Large intestine (tissue), 3 donors: ENCODE data around the gene PAXX. TPM values are rescaled to one million over a fixed set of nuclear protein-coding genes. Genes with fewer than 3 reads are reported as not detected.

Source experiments
- DNase-seq, 2 donors: peaks; one replicate each; pipeline versions ENCODE4 v3.0.0 to v3.0.0-alpha.2; 2013
- H3K27ac ChIP-seq: one replicate; pipeline ENCODE4 v1.5.1; 2013; ENCODE audit warnings: low read length
- H3K27me3 ChIP-seq: 2 replicates; pipeline ENCODE4 v1.6.1; 2013; ENCODE audit warnings: low read length; ENCODE audit not compliant: control insufficient read depth, insufficient read depth
- H3K36me3 ChIP-seq: 2 replicates; pipeline ENCODE4 v1.6.1; 2013; ENCODE audit warnings: low read length; ENCODE audit not compliant: control insufficient read depth, insufficient read depth
- H3K4me1 ChIP-seq: one replicate; pipeline ENCODE4 v1.6.1; 2013; ENCODE audit warnings: low read length; ENCODE audit not compliant: control insufficient read depth, insufficient read depth
- H3K4me3 ChIP-seq: one replicate; pipeline ENCODE4 v1.5.1; 2013; ENCODE audit warnings: low read length
- H3K9me3 ChIP-seq: one replicate; pipeline ENCODE4 v1.6.1; 2013; ENCODE audit warnings: mild to moderate bottlenecking, low read depth, low read length, moderate library complexity; ENCODE audit not compliant: control insufficient read depth
- WGBS: methylation state at CpG from one replicate; pipeline ENCODE4 v1.1.5; 2013; ENCODE audit warnings: low lambda C conversion rate; ENCODE audit not compliant: insufficient coverage; 5-methylcytosine and 5-hydroxymethylcytosine counted together
- polyA plus RNA-seq: library from polyadenylated mRNA; unstranded; fragments of 120-200 nt; gene quantifications from one replicate; pipeline ENCODE4 v1.2.1, GENCODE V29; 2013

PAXX gene
- polyA plus RNA-seq, 1 donor, result 38.9 TPM

- DNase-seq, result no peak
- H3K9me3 ChIP-seq, result peaks cover 5% of the 10 kb centered on the region
- H3K4me3 ChIP-seq, result no peak overlapping the region
- peaks cover 6% of the 10 kb centered on the region for H3K36me3 ChIP-seq
- no peak overlapping the region for H3K27ac ChIP-seq
- H3K27me3 ChIP-seq, result no peaks in the 10 kb centered on the region
- peaks cover 26% of the 10 kb centered on the region for H3K4me1 ChIP-seq
- no CpG with 5 or more reads among the region's 19 CpGs for WGBS
These were observed 38.4 kb upstream of the PAXX start for GRCh38 chr9:136953771-136954269.

- H3K4me3 ChIP-seq, result no peak overlapping the region
- WGBS, result no CpG with 5 or more reads among the region's 25 CpGs
- peaks cover 6% of the 10 kb centered on the region for H3K36me3 ChIP-seq
- no peak overlapping the region for H3K27ac ChIP-seq
- H3K27me3 ChIP-seq, result no peaks in the 10 kb centered on the region
- no peak for DNase-seq
- peaks cover 5% of the 10 kb centered on the region for H3K9me3 ChIP-seq
- peaks cover 22% of the 10 kb centered on the region for H3K4me1 ChIP-seq
These were observed 37.7 kb upstream of the PAXX start for GRCh38 chr9:136954270-136955083.

DNA sequence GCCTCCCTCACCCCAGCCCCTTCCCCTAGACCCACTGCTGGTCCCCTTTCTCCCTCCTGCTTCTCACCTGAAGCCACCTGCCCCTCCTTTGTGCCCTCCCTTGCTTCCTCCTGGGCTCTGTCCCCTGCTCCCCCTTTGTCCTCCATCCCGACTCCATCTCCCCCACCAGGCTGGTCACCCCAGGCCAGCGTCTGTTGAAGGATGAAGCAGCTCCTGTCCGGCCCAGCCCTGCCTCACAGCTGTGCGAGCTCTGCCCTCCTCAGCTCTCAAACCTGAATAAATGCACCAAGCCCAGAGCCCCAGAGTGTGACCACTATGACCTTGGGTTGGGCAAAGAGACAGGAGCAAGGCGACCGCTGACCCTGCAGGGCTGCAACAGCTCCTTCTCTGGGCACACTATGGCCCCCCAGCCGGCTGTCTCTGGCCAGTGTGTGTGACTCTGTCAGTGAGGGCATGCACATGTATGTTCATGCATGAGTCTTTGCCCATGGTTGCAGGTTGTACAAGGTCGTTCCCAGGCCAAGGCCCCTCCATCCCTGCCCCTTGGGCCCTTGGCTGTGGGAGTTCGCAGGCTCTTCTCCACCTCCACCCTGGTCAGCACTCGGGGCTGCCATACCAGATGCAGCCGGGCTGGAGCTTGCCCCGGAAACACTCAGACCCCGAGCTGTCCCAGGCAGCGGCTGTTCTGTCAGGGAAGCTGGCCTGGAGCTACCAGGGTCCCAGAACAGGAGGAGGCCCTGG is 36.9 kb upstream of the PAXX start:
- Histone ChIP-seq H3K9me3 (peaks cover 5% of the 10 kb centered on the region), H3K27me3 (no peaks in the 10 kb centered on the region), H3K4me3 (no peak overlapping the region), H3K36me3 (peaks cover 6% of the 10 kb centered on the region), H3K4me1 (peaks cover 21% of the 10 kb centered on the region), H3K27ac (no peak overlapping the region)
- DNase-seq, result no peak
- no CpG with 5 or more reads among the region's 14 CpGs for WGBS

GRCh38 chr9:136955943-136956335 is 36.3 kb upstream of the PAXX start:
- no peak overlapping the region for H3K4me3 ChIP-seq
- peaks cover 5% of the 10 kb centered on the region for H3K9me3 ChIP-seq
- H3K4me1 ChIP-seq, result peaks cover 16% of the 10 kb centered on the region
- WGBS, result no CpG with 5 or more reads among the region's 9 CpGs
- no peak for DNase-seq
- H3K27me3 ChIP-seq, result no peaks in the 10 kb centered on the region
- no peak overlapping the region for H3K27ac ChIP-seq
- H3K36me3 ChIP-seq, result peaks cover 6% of the 10 kb centered on the region

DNA sequence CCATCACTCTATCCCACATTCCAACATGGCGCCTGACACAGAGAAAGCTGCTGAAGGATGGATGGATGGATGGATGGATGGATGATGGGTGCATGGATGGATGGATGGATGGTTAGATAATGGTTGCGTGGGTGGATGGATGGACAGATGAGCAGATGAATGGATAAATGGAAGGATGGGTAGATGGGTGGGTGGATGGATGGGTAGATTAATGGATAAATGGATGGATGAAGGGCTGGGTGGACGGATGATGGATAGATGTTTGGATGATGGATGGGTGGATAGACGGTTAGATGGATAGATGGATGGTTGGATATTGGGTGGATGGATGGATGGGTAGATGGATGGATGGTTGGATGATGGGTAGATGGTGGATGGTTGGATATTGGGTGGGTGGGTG is 35.6 kb upstream of the PAXX start:
- WGBS, result 95% methylated on average over 3 of the region's 4 CpGs
- H3K4me1 ChIP-seq, result peaks cover 9% of the 10 kb centered on the region
- no peak for DNase-seq
- no peak overlapping the region for H3K4me3 ChIP-seq
- H3K9me3 ChIP-seq, result peaks cover 5% of the 10 kb centered on the region
- H3K27ac ChIP-seq, result no peak overlapping the region
- H3K27me3 ChIP-seq, result no peaks in the 10 kb centered on the region
- peaks cover 6% of the 10 kb centered on the region for H3K36me3 ChIP-seq

DNA sequence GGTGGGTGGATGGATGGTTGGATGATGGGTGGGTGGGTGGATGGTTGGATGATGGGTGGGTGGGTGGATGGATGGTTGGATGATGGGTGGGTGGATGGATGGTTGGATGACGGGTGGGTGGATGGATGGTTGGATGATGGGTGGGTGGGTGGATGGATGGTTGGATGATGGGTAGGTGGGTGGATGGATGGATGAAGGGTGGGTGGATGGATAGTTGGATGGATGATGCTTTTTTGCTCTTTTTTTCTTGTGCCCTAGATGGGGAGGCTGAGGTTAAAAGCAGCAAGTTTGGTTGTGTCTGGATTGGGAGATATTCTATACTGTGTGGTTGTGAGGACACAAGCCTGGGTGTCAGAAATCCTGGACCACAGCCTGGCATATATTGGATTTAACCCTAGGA is 34.8 kb upstream of the PAXX start:
- no CpG with 5 or more reads among the region's 1 CpG for WGBS
- H3K27me3 ChIP-seq, result no peaks in the 10 kb centered on the region
- H3K9me3 ChIP-seq, result peaks cover 5% of the 10 kb centered on the region
- H3K27ac ChIP-seq, result no peak overlapping the region
- peaks cover 6% of the 10 kb centered on the region for H3K36me3 ChIP-seq
- no peak overlapping the region for H3K4me3 ChIP-seq
- peaks cover under 1% of the 10 kb centered on the region for H3K4me1 ChIP-seq
- DNase-seq, result no peak

- Histone ChIP-seq H3K36me3 (peaks cover 6% of the 10 kb centered on the region), H3K9me3 (peaks cover 5% of the 10 kb centered on the region), H3K27me3 (peaks cover 4% of the 10 kb centered on the region), H3K4me3 (no peak overlapping the region), H3K27ac (no peak overlapping the region), H3K4me1 (no peaks in the 10 kb centered on the region)
- no CpG with 5 or more reads among the region's 6 CpGs for WGBS
- DNase-seq, result no peak
These were observed 34.3 kb upstream of the PAXX start for GRCh38 chr9:136957901-136958300.

DNA sequence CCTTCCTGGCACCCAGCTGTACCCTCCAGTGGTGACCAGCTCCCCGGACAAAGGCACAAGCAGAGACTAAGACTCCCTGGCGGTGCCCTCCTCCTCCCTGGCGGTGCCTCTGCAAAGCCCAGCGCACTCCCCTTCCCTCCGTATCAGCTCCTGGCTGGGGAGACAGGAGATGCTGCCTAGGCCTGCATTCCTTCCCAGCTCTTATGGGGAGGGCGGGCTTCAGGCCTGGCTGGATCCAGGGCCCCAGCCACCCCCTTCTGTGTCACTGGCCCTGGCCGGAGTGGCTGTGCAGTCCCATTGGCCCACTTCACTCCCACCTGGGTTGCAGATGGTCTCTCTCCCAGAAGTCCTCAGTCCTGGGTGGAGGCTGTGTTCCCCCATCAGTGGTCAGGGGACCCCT is 33.7 kb upstream of the PAXX start:
- H3K27me3 ChIP-seq, result peaks cover 5% of the 10 kb centered on the region
- no CpG with 5 or more reads among the region's 7 CpGs for WGBS

DNA sequence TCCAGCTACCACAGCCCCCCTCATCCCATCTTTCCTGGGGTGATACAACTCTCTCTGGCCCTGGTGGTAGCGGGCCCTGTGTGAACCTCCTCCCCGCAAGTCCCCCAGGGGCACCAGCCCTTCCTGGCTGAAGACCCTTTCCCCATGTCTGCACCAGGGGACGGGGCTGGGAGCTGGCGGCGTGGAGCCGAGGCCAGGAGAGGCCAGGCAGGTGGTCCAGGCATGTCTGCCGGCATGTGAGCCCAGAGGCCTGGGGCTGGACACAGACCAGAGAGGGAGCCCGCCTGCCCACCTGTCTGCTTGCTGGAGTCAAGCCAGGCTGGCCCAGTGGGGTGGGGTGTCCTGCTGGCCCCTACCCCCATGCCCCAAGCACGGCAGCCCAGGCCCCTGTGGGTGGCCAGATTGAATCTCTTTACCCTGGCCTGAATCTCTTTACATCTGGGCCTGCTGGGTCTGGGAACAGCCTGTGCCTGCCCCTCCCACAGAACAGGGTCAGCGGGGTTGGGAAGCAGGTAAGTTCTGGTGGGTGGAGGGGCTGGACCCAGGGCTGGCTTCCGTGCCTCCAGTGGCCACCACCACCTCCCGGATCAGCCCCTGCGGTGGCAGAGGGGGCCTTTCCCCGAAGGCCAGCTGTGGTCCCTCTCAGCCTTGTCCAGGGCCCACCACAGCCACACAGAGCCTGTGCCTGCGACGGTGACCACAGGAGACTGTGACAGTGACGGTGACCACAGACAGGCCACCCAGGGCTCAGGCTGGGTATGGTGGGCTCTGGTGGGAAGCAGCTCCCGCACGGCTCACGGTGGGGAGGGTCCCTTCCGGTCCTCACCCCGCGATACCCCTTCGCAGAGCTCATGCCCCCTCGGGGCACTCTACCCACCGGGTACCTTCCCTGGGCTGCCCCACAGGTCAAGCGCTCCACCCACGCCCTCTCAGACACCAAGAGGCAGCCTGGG is 33.0 kb upstream of the PAXX start:
- peaks cover 2% of the 10 kb centered on the region for H3K36me3 ChIP-seq
- WGBS, result no CpG with 5 or more reads among the region's 28 CpGs
- no peak overlapping the region for H3K27ac ChIP-seq
- H3K4me1 ChIP-seq, result peaks cover 3% of the 10 kb centered on the region
- no peak for DNase-seq
- no peak overlapping the region for H3K4me3 ChIP-seq
- peaks cover 5% of the 10 kb centered on the region for H3K27me3 ChIP-seq
- H3K9me3 ChIP-seq, result peaks cover 5% of the 10 kb centered on the region

More for the DNA sequence above, 33.7 kb upstream of the PAXX start:
- no peak overlapping the region for H3K27ac ChIP-seq
- peaks cover 4% of the 10 kb centered on the region for H3K36me3 ChIP-seq
- peaks cover 5% of the 10 kb centered on the region for H3K9me3 ChIP-seq
- H3K4me3 ChIP-seq, result no peak overlapping the region
- no peak for DNase-seq
- no peaks in the 10 kb centered on the region for H3K4me1 ChIP-seq
